ENCODE measurements around the gene RAB31. TPM values are rescaled to one million over a fixed set of nuclear protein-coding genes. Genes with fewer than 3 reads are reported as not detected.
"Not testable (repeated sequence)": the region's sequence is repeated elsewhere in the genome, so short reads cannot be mapped to it uniquely, and the experiment has no call there.

The RAB31 gene
- total RNA-seq, 4 donors from 2014 or later = 3.2 to 7.1 (median 4.4) TPM

DNA sequence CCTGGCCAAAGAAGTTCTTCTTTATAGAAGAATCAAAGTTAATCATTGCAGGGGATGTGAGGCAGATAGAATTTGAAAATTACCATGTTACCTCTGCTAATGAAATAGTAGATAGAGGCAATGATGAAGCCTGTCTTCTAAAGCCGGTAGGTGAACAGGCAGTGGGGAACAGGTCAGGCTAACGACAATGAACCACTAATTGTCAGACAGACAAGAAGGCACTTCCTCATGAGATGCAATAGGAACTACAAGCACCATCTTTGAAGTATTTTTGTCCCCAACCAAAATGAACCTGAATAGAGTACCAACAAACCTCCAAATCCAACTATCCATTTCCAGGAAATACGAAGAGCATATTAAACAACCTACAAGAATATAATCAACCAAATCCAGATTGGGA lies 41.6 kb upstream of the RAB31 start:
- in situ Hi-C loops (cut with MboI; ENCODE audit: low sequenced_read_pairs in 4 of 4) = no loop called here
- DNase-seq (no peak), ATAC-seq (no peak)
- TF ChIP-seq, protein P1, sequence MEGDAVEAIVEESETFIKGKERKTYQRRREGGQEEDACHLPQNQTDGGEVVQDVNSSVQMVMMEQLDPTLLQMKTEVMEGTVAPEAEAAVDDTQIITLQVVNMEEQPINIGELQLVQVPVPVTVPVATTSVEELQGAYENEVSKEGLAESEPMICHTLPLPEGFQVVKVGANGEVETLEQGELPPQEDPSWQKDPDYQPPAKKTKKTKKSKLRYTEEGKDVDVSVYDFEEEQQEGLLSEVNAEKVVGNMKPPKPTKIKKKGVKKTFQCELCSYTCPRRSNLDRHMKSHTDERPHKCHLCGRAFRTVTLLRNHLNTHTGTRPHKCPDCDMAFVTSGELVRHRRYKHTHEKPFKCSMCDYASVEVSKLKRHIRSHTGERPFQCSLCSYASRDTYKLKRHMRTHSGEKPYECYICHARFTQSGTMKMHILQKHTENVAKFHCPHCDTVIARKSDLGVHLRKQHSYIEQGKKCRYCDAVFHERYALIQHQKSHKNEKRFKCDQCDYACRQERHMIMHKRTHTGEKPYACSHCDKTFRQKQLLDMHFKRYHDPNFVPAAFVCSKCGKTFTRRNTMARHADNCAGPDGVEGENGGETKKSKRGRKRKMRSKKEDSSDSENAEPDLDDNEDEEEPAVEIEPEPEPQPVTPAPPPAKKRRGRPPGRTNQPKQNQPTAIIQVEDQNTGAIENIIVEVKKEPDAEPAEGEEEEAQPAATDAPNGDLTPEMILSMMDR (IDR thresholded peaks at IDR 0.05 in 4 of 5, conservative IDR thresholded peaks at IDR 0.05 in 1 of 5) = no peak
- TF ChIP-seq POLR2A (IDR thresholded peaks at IDR 0.05) = no peak
- no peak overlapping the region for H3K4me3 ChIP-seq
- intact Hi-C loops (cut with DNase I; ENCODE audit: low total_unique reads) = no loop called here
- H3K4me1 ChIP-seq = no peaks in the 10 kb centered on the region
- no peaks in the 10 kb centered on the region for H3K27me3 ChIP-seq
- no peak overlapping the region for H3K27ac ChIP-seq
- no peaks in the 10 kb centered on the region for H3K36me3 ChIP-seq
- H3K9me3 ChIP-seq = no peaks in the 10 kb centered on the region

- ATAC-seq = no peak
- no peak overlapping the region for H3K4me3 ChIP-seq
- in situ Hi-C loops (cut with MboI; ENCODE audit: low sequenced_read_pairs in 4 of 4) = no loop called here
- H3K9me3 ChIP-seq = no peaks in the 10 kb centered on the region
- TF ChIP-seq, protein P1 (IDR thresholded peaks at IDR 0.05 in 4 of 5, conservative IDR thresholded peaks at IDR 0.05 in 1 of 5) = no peak
- TF ChIP-seq POLR2A (IDR thresholded peaks at IDR 0.05) = no peak
- H3K4me1 ChIP-seq = no peaks in the 10 kb centered on the region
- no peaks in the 10 kb centered on the region for H3K36me3 ChIP-seq
- H3K27ac ChIP-seq = no peak overlapping the region
- H3K27me3 ChIP-seq = no peaks in the 10 kb centered on the region
- no peak for DNase-seq
- intact Hi-C loops (cut with DNase I; ENCODE audit: low total_unique reads) = no loop called here
Measured at GRCh38 chr18:9669016-9669415, 39.1 kb upstream of the RAB31 start.

DNA sequence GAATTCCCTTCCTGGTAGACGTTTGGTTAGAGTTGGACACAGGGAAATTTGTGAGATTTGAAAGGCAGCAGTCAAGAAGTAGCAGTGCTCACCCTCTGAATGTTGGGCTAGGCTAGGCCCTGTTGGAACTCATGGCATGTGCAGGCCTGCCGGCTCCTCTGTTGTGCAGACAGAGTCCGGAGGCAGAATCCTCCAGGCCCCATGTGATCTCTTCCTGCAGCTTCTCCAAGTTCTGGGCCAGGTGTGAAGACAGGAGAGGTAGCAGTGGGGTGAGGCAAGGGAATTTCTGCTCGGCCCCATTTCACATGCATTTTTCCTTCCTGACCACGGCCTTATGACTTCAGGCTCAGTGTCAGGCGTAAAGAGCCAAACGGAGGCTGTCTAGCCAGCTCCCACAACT lies 36.9 kb upstream of the RAB31 start:
- no peak overlapping the region for H3K27ac ChIP-seq
- H3K4me1 ChIP-seq = no peaks in the 10 kb centered on the region
- no peak overlapping the region for H3K4me3 ChIP-seq
- DNase-seq = no peak
- H3K36me3 ChIP-seq = no peaks in the 10 kb centered on the region
- peaks cover 0 to 8% (median 4%) of the 10 kb centered on the region in 3 donors for H3K27me3 ChIP-seq
- ATAC-seq = no peak
- in situ Hi-C loops (cut with MboI; ENCODE audit: low sequenced_read_pairs in 4 of 4) = no loop called here
- intact Hi-C loops (cut with DNase I; ENCODE audit: low total_unique reads) = no loop called here
- no peak for TF ChIP-seq POLR2A (IDR thresholded peaks at IDR 0.05)
- TF ChIP-seq, protein P1 (IDR thresholded peaks at IDR 0.05 in 4 of 5, conservative IDR thresholded peaks at IDR 0.05 in 1 of 5) = no peak
- no peaks in the 10 kb centered on the region for H3K9me3 ChIP-seq

GRCh38 chr18:9673296-9674251 lies 34.5 kb upstream of the RAB31 start:
- ATAC-seq (peak in 1 of 2 donors; percentile 52), DNase-seq (no peak)
- Histone ChIP-seq H3K4me3 (no peak overlapping the region), H3K4me1 (no peaks in the 10 kb centered on the region), H3K27ac (no peak overlapping the region), H3K36me3 (no peaks in the 10 kb centered on the region), H3K27me3 (peaks cover 0 to 8% (median 4%) of the 10 kb centered on the region in 3 donors), H3K9me3 (no peaks in the 10 kb centered on the region)
- TF ChIP-seq, protein P1 (IDR thresholded peaks at IDR 0.05 in 4 of 5, conservative IDR thresholded peaks at IDR 0.05 in 1 of 5) = no peak
- TF ChIP-seq POLR2A (IDR thresholded peaks at IDR 0.05) = no peak
- intact Hi-C loops (cut with DNase I; ENCODE audit: low total_unique reads) = no loop called here
- in situ Hi-C loops (cut with MboI; ENCODE audit: low sequenced_read_pairs in 4 of 4) = no loop called here

- ATAC-seq; in situ Hi-C loops (cut with MboI; ENCODE audit: low sequenced_read_pairs in 4 of 4); H3K36me3 ChIP-seq; H3K4me1 ChIP-seq; H3K9me3 ChIP-seq; DNase-seq; H3K27ac ChIP-seq; H3K27me3 ChIP-seq; intact Hi-C loops (cut with DNase I; ENCODE audit: low total_unique reads); H3K4me3 ChIP-seq: not testable (repeated sequence)
Measured at GRCh38 chr18:9678216-9678615, 29.9 kb upstream of the RAB31 start.

Data from gastrocnemius medialis (tissue), 4 donors.